Endothelial cell of umbilical vein (primary cell): ENCODE results near the gene GANAB. TPM values are rescaled to one million over a fixed set of nuclear protein-coding genes. Genes with fewer than 3 reads are reported as not detected.
A peak's percentile ranks its signal among the peaks of the same experiment; 100 is the strongest.

ENCODE experiments used
- BruUV-seq: library from RNA; stranded (reverse); fragments of 400-500 nt; replicated peaks from 2 replicates; lab custom pipeline; 2021; lab: Mats Ljungman, UMichigan
- CTCF ChIA-PET: fragments of 300-600, 350-600 bp; sonication (Branson Sonifier 250); formaldehyde crosslinking; loops from one replicate; lab custom pipeline; 2021; ENCODE audit warnings: antibody characterized with exemption, inconsistent platforms; lab: Charles Lee
- POLR2A ChIA-PET: fragments of 300-600, 350-600 bp; sonication (Branson Sonifier 250); formaldehyde crosslinking; loops from one replicate; lab custom pipeline; 2021; ENCODE audit warnings: antibody characterized with exemption, inconsistent platforms; lab: Charles Lee
- DNase-seq: peaks from one replicate; pipeline ENCODE4 v3.0.0-alpha.2; 2011; ENCODE audit warnings: low read depth, low spot score
- FAIRE-seq: peaks from 2 replicates; lab custom pipeline; 2011; peaks lifted over from hg19 to GRCh38; lab: Jason Lieb, UNC
- H2AFZ ChIP-seq: 2 replicates; pipeline ENCODE4 v1.6.0; 2012; ENCODE audit warnings: low read depth, low read length, control low read depth, inconsistent platforms
- H3K27ac ChIP-seq: 2 replicates; pipeline ENCODE4 v1.5.1; 2011; ENCODE audit warnings: low read depth, mild to moderate bottlenecking, control low read depth, low read length, moderate library complexity; ENCODE audit not compliant: insufficient read depth
- H3K27me3 ChIP-seq, 2 experiments: 2 replicates each; pipeline versions ENCODE4 v1.6.0 to v1.6.1; 2011; ENCODE audit warnings: low read length in 2 of 2, mixed read lengths in 1 of 2; ENCODE audit not compliant: control insufficient read depth in 2 of 2, insufficient read depth in 2 of 2
- H3K36me3 ChIP-seq, 2 experiments: 2 replicates in 1 of 2; 3 replicates in 1 of 2; pipeline ENCODE4 v1.5.1; 2011; ENCODE audit warnings: low read length in 2 of 2, mild to moderate bottlenecking in 1 of 2, moderate library complexity in 1 of 2; ENCODE audit not compliant: control insufficient read depth in 2 of 2, insufficient read depth in 2 of 2; ENCODE audit errors: extremely low read depth in 1 of 2
- H3K4me1 ChIP-seq: 3 replicates; pipeline ENCODE4 v1.5.1; 2011; ENCODE audit warnings: mild to moderate bottlenecking, low read length; ENCODE audit not compliant: control insufficient read depth, insufficient read depth; ENCODE audit errors: extremely low read depth
- H3K4me2 ChIP-seq: 2 replicates; pipeline ENCODE4 v1.6.1; 2011; ENCODE audit warnings: low read length, control low read depth, mixed read lengths; ENCODE audit not compliant: insufficient read depth
- H3K4me3 ChIP-seq, 3 experiments: fragments of 200-600 bp in 1 of 3; sonication (generic), shearing (Covaris generic) in 1 of 3; replicated peaks in 1 of 3; 2 replicates each; pipeline ENCODE4 v1.5.1; 2011 to 2016; ENCODE audit warnings: control low read depth in 3 of 3, low read length in 3 of 3, mild to moderate bottlenecking in 2 of 3, inconsistent platforms in 1 of 3, low read depth in 1 of 3, moderate library complexity in 1 of 3; ENCODE audit not compliant: insufficient read depth in 1 of 3
- H3K79me2 ChIP-seq: 2 replicates; pipeline ENCODE4 v1.6.0; 2012; ENCODE audit warnings: low read length, inconsistent platforms; ENCODE audit not compliant: control insufficient read depth, insufficient read depth
- H3K9ac ChIP-seq: replicated peaks from 2 replicates; pipeline ENCODE3; 2011; ENCODE audit warnings: low read length, control low read depth; ENCODE audit not compliant: insufficient read depth; ENCODE audit errors: extremely low read depth
- H3K9me1 ChIP-seq: replicated peaks from 3 replicates; pipeline ENCODE4 v1.6.0; 2011; ENCODE audit warnings: mild to moderate bottlenecking, low read length; ENCODE audit not compliant: control insufficient read depth, insufficient read depth; ENCODE audit errors: extremely low read depth
- H3K9me3 ChIP-seq: replicated peaks from 2 replicates; pipeline ENCODE4 v1.5.1; 2012; ENCODE audit warnings: low read length, inconsistent platforms; ENCODE audit not compliant: control insufficient read depth, insufficient read depth
- H4K20me1 ChIP-seq: replicated peaks from 2 replicates; pipeline ENCODE3; 2011; ENCODE audit warnings: mild to moderate bottlenecking, low read length; ENCODE audit not compliant: control insufficient read depth, insufficient read depth; ENCODE audit errors: extremely low read depth
- CTCF ChIP-seq, 2 donors: IDR thresholded peaks; 1 replicate in 1 of 2; 2 replicates in 1 of 2; pipeline ENCODE4 v1.5.1; 2011; ENCODE audit warnings: low read length in 2 of 2, mild to moderate bottlenecking in 2 of 2, moderate library complexity in 2 of 2, control low read depth in 1 of 2, inconsistent platforms in 1 of 2, low read depth in 1 of 2; ENCODE audit not compliant: insufficient read depth in 1 of 2; ENCODE audit errors: extremely low read depth in 1 of 2
- EZH2 ChIP-seq: IDR thresholded peaks from 2 replicates; pipeline ENCODE4 v1.6.1; 2012; ENCODE audit warnings: borderline replicate concordance, low read depth, mild to moderate bottlenecking, moderate library complexity, low read length, inconsistent platforms; ENCODE audit not compliant: severe bottlenecking
- FOS ChIP-seq: IDR thresholded peaks from 2 replicates; pipeline ENCODE4 v1.6.1; 2011; ENCODE audit warnings: mild to moderate bottlenecking, low read length, moderate library complexity, borderline replicate concordance; ENCODE audit not compliant: insufficient read depth
- GATA2 ChIP-seq: IDR thresholded peaks from 2 replicates; pipeline ENCODE4 v1.7.0; 2011; ENCODE audit warnings: low read depth, mild to moderate bottlenecking, moderate library complexity, mixed read lengths, low read length; ENCODE audit not compliant: insufficient read length, insufficient read depth
- JUN ChIP-seq: IDR thresholded peaks from 2 replicates; pipeline ENCODE4 v1.6.1; 2011; ENCODE audit warnings: borderline replicate concordance, low read depth; ENCODE audit not compliant: insufficient read length, insufficient read depth
- MAX ChIP-seq: IDR thresholded peaks from 2 replicates; pipeline ENCODE4 v1.6.1; 2011; ENCODE audit not compliant: insufficient read depth, insufficient read length
- MYC ChIP-seq: IDR thresholded peaks from one replicate; pipeline ENCODE4 v1.6.1; 2011; ENCODE audit warnings: mild to moderate bottlenecking, low read depth, low read length
- POLR2A ChIP-seq: IDR thresholded peaks from 2 replicates; pipeline ENCODE4 v1.6.1; 2012; ENCODE audit warnings: low read depth, mild to moderate bottlenecking, control low read depth, low read length
- POLR2AphosphoS5 ChIP-seq: IDR thresholded peaks from 2 replicates; pipeline ENCODE4 v1.6.1; 2012; ENCODE audit warnings: low read depth, mild to moderate bottlenecking, control low read depth, low read length, moderate library complexity; ENCODE audit not compliant: insufficient read depth
- dilution Hi-C: fragments of 300-500 bp; cut with MboI; formaldehyde crosslinking; loops from one replicate; pipeline ENCODE4 v1.15.0; 2019; ENCODE audit warnings: low sequenced_read_pairs; ENCODE audit not compliant: extremely low pct_ligation_motif_present
- intact Hi-C: fragments of 100-400 bp; cut with micrococcal nuclease; formaldehyde crosslinking; loops from one replicate; pipeline ENCODE4 v1.10.0; 2022
- polyA plus RNA-seq, 4 experiments: library from polyadenylated mRNA; depleted of rRNA in 3 of 4; stranded (reverse) in 3 of 4; unstranded in 1 of 4; fragments of >200 nt; gene quantifications; 2 replicates each; pipeline versions ENCODE4 v1.2.1 to v1.2.3, GENCODE V29; 2011 to 2012; ENCODE audit warnings: missing spikeins in 1 of 4
- total RNA-seq: library from RNA; stranded (reverse); gene quantifications from 2 replicates; pipeline ENCODE4 v1.2.3, GENCODE V29; 2021

GANAB gene
- total and polyA plus RNA-seq, 2 donors (not counting 3 experiments of a cell fraction or from before 2014, with no cell fraction given): 389 to 455 TPM

GRCh38 chr11:62665075-62665598 is 18.7 kb upstream of the GANAB start, which contains the start of the genes C11orf98 and CSKMT:
Gene C11orf98 (minus strand): TSS chr11:62665210. CDS start chr11:62665169, 41 bp downstream.
Gene CSKMT (plus strand): TSS chr11:62665312. CDS start chr11:62665880, 568 bp downstream.
- intact Hi-C loops: loop anchor here (1.0 to 5.0 kb wide), 4 partner anchors 12 to 53 kb away; partner anchors contain the start of genes BSCL2, EML3, GNG3 and INTS5
- CTCF ChIA-PET: interaction anchor here (0.9 to 2.5 kb wide), 16 partner anchors 10 to 271 kb away, joined by 3 to 15 read pairs (median 6); partner anchors contain the start of genes B3GAT3, BSCL2, GNG3 and INTS5
- Histone ChIP-seq H3K9me1 (no peaks in the 10 kb centered on the region), H3K9ac (peak within 1 kb of the TSS; percentile 69), H2AFZ (peak within 1 kb of the TSS; percentile 4), H3K27ac (peak within 1 kb of the TSS; percentile 44), H3K27me3 (no peaks in the 10 kb centered on the region), H3K9me3 (no peaks in the 10 kb centered on the region), H3K36me3 (peaks cover 0 to 2% of the 10 kb centered on the region in 2 experiments), H3K79me2 (peaks cover 33% of the 10 kb centered on the region), H4K20me1 (no peaks in the 10 kb centered on the region), H3K4me1 (peaks cover 16% of the 10 kb centered on the region), H3K4me2 (peak within 1 kb of the TSS; percentile 83), H3K4me3 (peak within 1 kb of the TSS; percentile 42 to 83 (median 59))
- peak; percentile 100 for TF ChIP-seq POLR2A
- TF ChIP-seq POLR2AphosphoS5: peak; percentile 100
- no peak for TF ChIP-seq GATA2
- TF ChIP-seq MYC: no peak
- peak; percentile 93 for FAIRE-seq
- dilution Hi-C loops: no loop called here
- POLR2A ChIA-PET: interaction anchor here (0.6 to 2.2 kb wide), 38 partner anchors 10 to 327 kb away, joined by 3 to 71 read pairs (median 6); partner anchors contain the start of genes AHNAK, B3GAT3, EEF1G and EML3
- DNase-seq: peak; percentile 95
- TSS peak; percentile 88 for BruUV-seq

GRCh38 chr11:62664405-62665074 is 18.1 kb upstream of the GANAB start:
- dilution Hi-C loops (no loop called here), intact Hi-C loops (loop anchor here (1.0 to 5.0 kb wide), 4 partner anchors 11 to 52 kb away; partner anchors contain the start of genes BSCL2, EML3, GNG3 and INTS5)
- DNase-seq (no peak), FAIRE-seq (peak; percentile 53)
- Histone ChIP-seq H3K36me3 (peaks cover 0 to 2% of the 10 kb centered on the region in 2 experiments), H3K9me3 (no peaks in the 10 kb centered on the region), H4K20me1 (no peaks in the 10 kb centered on the region), H3K79me2 (peaks cover 31% of the 10 kb centered on the region), H3K9me1 (no peaks in the 10 kb centered on the region), H3K27me3 (no peaks in the 10 kb centered on the region), H3K4me2 (peak overlapping the region; percentile 39), H3K4me3 (peak overlapping the region; percentile 42 to 83 (median 59)), H3K27ac (peak overlapping the region; percentile 6), H2AFZ (peak overlapping the region; percentile 4), H3K9ac (peak overlapping the region; percentile 69), H3K4me1 (peaks cover 16% of the 10 kb centered on the region)
- TSS peak; percentile 53 for BruUV-seq
- CTCF ChIA-PET: interaction anchor here (0.9 to 2.5 kb wide), 15 partner anchors 9 to 270 kb away, joined by 3 to 15 read pairs (median 7); partner anchors contain the start of genes B3GAT3, BSCL2, GNG3 and INTS5
- TF ChIP-seq MYC: no peak
- no peak for TF ChIP-seq POLR2AphosphoS5
- TF ChIP-seq GATA2: no peak
- TF ChIP-seq CTCF (IDR thresholded peaks at IDR 0.05; ENCODE audit: extremely low read depth in 1 of 2, insufficient read depth in 1 of 2, low read depth in 1 of 2, low read length in 2 of 2): no peak
- TF ChIP-seq FOS: no peak
- no peak for TF ChIP-seq POLR2A
- no peak for TF ChIP-seq MAX
- TF ChIP-seq JUN: no peak
- TF ChIP-seq EZH2: no peak
- POLR2A ChIA-PET: interaction anchor here (0.6 to 2.2 kb wide), 38 partner anchors 10 to 326 kb away, joined by 3 to 71 read pairs (median 6); partner anchors contain the start of genes AHNAK, B3GAT3, EEF1G and EML3
